HCT116 (cell line): ENCODE results near the gene MAML2. TPM values are rescaled to one million over a fixed set of nuclear protein-coding genes. Genes with fewer than 3 reads are reported as not detected.

Source experiments
- ATAC-seq: fragments of 200-7000 bp; cut with Tn5 transposase; 2 replicates; pipeline ENCODE4 v1.9.1; 2020; ENCODE audit warnings: mild to moderate bottlenecking, moderate library complexity
- BruUV-seq: library from RNA; stranded (reverse); fragments of 400-500 nt; replicated peaks from 2 replicates; lab custom pipeline; 2021; lab: Mats Ljungman, UMichigan
- CTCF ChIA-PET: fragments of 300-600 bp; sonication (Branson Sonifier 250); formaldehyde crosslinking; loops from one replicate; lab custom pipeline; 2021; ENCODE audit warnings: antibody characterized with exemption; lab: Charles Lee
- POLR2A ChIA-PET: fragments of 300-600, 350-600 bp; sonication (Branson Sonifier 250); formaldehyde crosslinking; loops from one replicate; lab custom pipeline; 2021; ENCODE audit warnings: antibody characterized with exemption; lab: Charles Lee
- RAD21 ChIA-PET, 2 experiments: fragments of 300-600 bp; sonication (Branson Sonifier 250); formaldehyde crosslinking; loops; one replicate each; lab custom pipeline; 2023; ENCODE audit warnings: low total read pairs in 2 of 2; ENCODE audit not compliant: uncharacterized antibody in 2 of 2, unreplicated experiment in 2 of 2, low non-redundant PET in 1 of 2; lab: Charles Lee
- DNase-seq: peaks from one replicate; pipeline ENCODE4 v3.0.0-alpha.2; 2010; ENCODE audit warnings: low read depth, low spot score
- H2AFZ ChIP-seq: fragments of 200-600 bp; shearing (Covaris generic), sonication (generic); 2 replicates; pipeline ENCODE4 v1.6.1; 2017; ENCODE audit warnings: low read depth, mixed run types, mixed read lengths, antibody characterized with exemption, low read length; ENCODE audit not compliant: poor library complexity, severe bottlenecking
- H3K27ac ChIP-seq: 2 replicates; pipeline ENCODE4 v1.5.1; 2012; ENCODE audit warnings: low read depth, low read length
- H3K27me3 ChIP-seq: fragments of 200-600 bp; sonication (generic); 2 replicates; pipeline ENCODE4 v1.6.1; 2016; ENCODE audit warnings: mixed run types, low read length, mixed read lengths; ENCODE audit not compliant: insufficient read depth
- H3K36me3 ChIP-seq, 2 experiments: fragments of 200-500 bp in 1 of 2; fragments of 200-600 bp in 1 of 2; sonication (Bioruptor generic) in 1 of 2; sonication (generic) in 1 of 2; 2 replicates each; pipeline versions ENCODE4 v1.5.1 to v1.6.1; 2014 to 2016; ENCODE audit warnings: low read length in 2 of 2, inconsistent platforms in 1 of 2, mixed read lengths in 1 of 2, mixed run types in 1 of 2; ENCODE audit not compliant: insufficient read depth in 2 of 2, control insufficient read depth in 1 of 2
- H3K4me1 ChIP-seq, 2 experiments: fragments of 200-600 bp in 1 of 2; sonication (generic) in 1 of 2; 2 replicates each; pipeline versions ENCODE4 v1.5.1 to v1.6.1; 2012 to 2017; ENCODE audit warnings: low read length in 2 of 2, inconsistent platforms in 1 of 2, mild to moderate bottlenecking in 1 of 2, mixed read lengths in 1 of 2, mixed run types in 1 of 2, moderate library complexity in 1 of 2; ENCODE audit not compliant: insufficient read depth in 2 of 2, control insufficient read depth in 1 of 2
- H3K4me2 ChIP-seq: fragments of 200-600 bp; sonication (generic); 2 replicates; pipeline ENCODE4 v1.6.1; 2017; ENCODE audit warnings: mixed run types, low read length, mixed read lengths
- H3K4me3 ChIP-seq, 2 experiments: fragments of 200-600 bp in 1 of 2; sonication (generic) in 1 of 2; replicated peaks in 1 of 2; 2 replicates each; pipeline ENCODE4 v1.5.1; 2011 to 2016; ENCODE audit warnings: low read length in 2 of 2, control low read depth in 1 of 2, low read depth in 1 of 2, mild to moderate bottlenecking in 1 of 2, mixed read lengths in 1 of 2, mixed run types in 1 of 2
- H3K79me2 ChIP-seq: fragments of 200-600 bp; sonication (generic); 2 replicates; pipeline ENCODE4 v1.6.1; 2017; ENCODE audit warnings: mild to moderate bottlenecking, mixed run types, low read length, moderate library complexity, mixed read lengths; ENCODE audit not compliant: insufficient read depth
- H3K9ac ChIP-seq: fragments of 200-600 bp; sonication (generic); 2 replicates; pipeline ENCODE4 v1.6.1; 2016; ENCODE audit warnings: low read length, mixed read lengths
- H3K9me2 ChIP-seq: fragments of 200-600 bp; sonication (generic), shearing (Covaris generic); 2 replicates; pipeline ENCODE4 v1.6.1; 2017; ENCODE audit warnings: mixed run types, mild to moderate bottlenecking, moderate library complexity; ENCODE audit not compliant: insufficient read depth
- H3K9me3 ChIP-seq, 2 experiments: fragments of 200-500 bp in 1 of 2; fragments of 200-600 bp in 1 of 2; sonication (Bioruptor generic) in 1 of 2; sonication (generic) in 1 of 2; 2 replicates each; pipeline ENCODE4 v1.6.1; 2014 to 2017; ENCODE audit warnings: low read length in 2 of 2, mixed read lengths in 2 of 2, inconsistent platforms in 1 of 2, low read depth in 1 of 2, mild to moderate bottlenecking in 1 of 2, mixed run types in 1 of 2, moderate library complexity in 1 of 2; ENCODE audit not compliant: control insufficient read depth in 1 of 2, insufficient read depth in 1 of 2
- H4K20me1 ChIP-seq: fragments of 200-600 bp; sonication (generic), shearing (Covaris generic); 2 replicates; pipeline ENCODE4 v1.6.1; 2017; ENCODE audit warnings: mixed run types, mild to moderate bottlenecking, moderate library complexity; ENCODE audit not compliant: insufficient read depth
- ATF3 ChIP-seq: IDR thresholded peaks from 2 replicates; pipeline ENCODE4 v1.6.1; 2012
- CBX3 ChIP-seq: IDR thresholded peaks from 2 replicates; pipeline ENCODE4 v1.6.1; 2012; ENCODE audit warnings: low read depth
- CEBPB ChIP-seq: IDR thresholded peaks from 2 replicates; pipeline ENCODE4 v1.6.1; 2012; ENCODE audit warnings: low read depth
- CTCF ChIP-seq, 3 experiments: fragments of 200-600 bp in 1 of 3; sonication (generic) in 1 of 3; IDR thresholded peaks in 2 of 3; conservative IDR thresholded peaks in 1 of 3; 2 replicates each; pipeline ENCODE4 v1.5.1; 2012 to 2017; ENCODE audit warnings: low read depth in 2 of 3, low read length in 2 of 3, antibody characterized with exemption in 1 of 3, borderline replicate concordance in 1 of 3, control low read depth in 1 of 3, mild to moderate bottlenecking in 1 of 3, mixed read lengths in 1 of 3, mixed run types in 1 of 3, moderate library complexity in 1 of 3; ENCODE audit not compliant: insufficient read depth in 1 of 3
- EGR1 ChIP-seq: IDR thresholded peaks from 2 replicates; pipeline ENCODE4 v1.6.1; 2012; ENCODE audit warnings: low read depth
- EZH2 ChIP-seq: fragments of 200-600 bp; sonication (generic); IDR thresholded peaks from 2 replicates; pipeline ENCODE4 v1.6.1; 2017; ENCODE audit warnings: antibody characterized with exemption, mixed run types
- FOSL1 ChIP-seq: IDR thresholded peaks from 2 replicates; pipeline ENCODE4 v1.6.1; 2012; ENCODE audit warnings: low read depth
- JUND ChIP-seq: IDR thresholded peaks from 2 replicates; pipeline ENCODE4 v1.6.1; 2012
- POLR2A ChIP-seq: IDR thresholded peaks from 2 replicates; pipeline ENCODE4 v1.7.0; 2011; ENCODE audit warnings: borderline replicate concordance; ENCODE audit not compliant: insufficient read depth, insufficient read length; ENCODE audit errors: extremely low read depth
- POLR2AphosphoS5 ChIP-seq: IDR thresholded peaks from 2 replicates; pipeline ENCODE4 v1.6.1; 2011; ENCODE audit warnings: mild to moderate bottlenecking, low read depth, low read length, moderate library complexity
- RAD21 ChIP-seq: IDR thresholded peaks from 2 replicates; pipeline ENCODE4 v1.6.1; 2012; ENCODE audit warnings: low read depth, mild to moderate bottlenecking
- REST ChIP-seq: IDR thresholded peaks from 2 replicates; pipeline ENCODE4 v1.6.1; 2012; ENCODE audit warnings: low read depth
- SP1 ChIP-seq: IDR thresholded peaks from 2 replicates; pipeline ENCODE4 v1.6.1; 2012; ENCODE audit warnings: low read depth
- SRF ChIP-seq: IDR thresholded peaks from 2 replicates; pipeline ENCODE4 v1.6.1; 2012; ENCODE audit warnings: low read depth
- TCF7L2 ChIP-seq: IDR thresholded peaks from 2 replicates; pipeline ENCODE4 v1.7.0; 2011; ENCODE audit warnings: borderline replicate concordance, inconsistent platforms; ENCODE audit not compliant: insufficient read depth, insufficient read length; ENCODE audit errors: extremely low read depth
- YY1 ChIP-seq: IDR thresholded peaks from 2 replicates; pipeline ENCODE4 v1.6.1; 2011; ENCODE audit warnings: low read length, low read depth, moderate library complexity, mild to moderate bottlenecking; ENCODE audit not compliant: insufficient replicate concordance; ENCODE audit errors: extremely low read depth
- ZBTB33 ChIP-seq: IDR thresholded peaks from 2 replicates; pipeline ENCODE4 v1.6.1; 2011; ENCODE audit warnings: mild to moderate bottlenecking, low read length, moderate library complexity; ENCODE audit not compliant: insufficient replicate concordance; ENCODE audit errors: extremely low read depth
- ZFX ChIP-seq: fragments of 450-650 bp; IDR thresholded peaks from 2 replicates; pipeline ENCODE4 v1.6.1; 2017
- ZNF274 ChIP-seq: fragments of 200-500 bp; sonication (Bioruptor generic); IDR thresholded peaks from 2 replicates; pipeline ENCODE4 v1.6.1; 2014; ENCODE audit warnings: mild to moderate bottlenecking, low read depth, low read length, inconsistent platforms
- intact Hi-C: fragments of 100-400 bp; cut with micrococcal nuclease; formaldehyde crosslinking; loops from 2 replicates; pipeline ENCODE4 v1.10.0; 2022
- total RNA-seq: library from RNA; stranded (reverse); gene quantifications from one replicate; pipeline ENCODE4 v1.2.1, GENCODE V29; 2021; ENCODE audit not compliant: unreplicated experiment

The MAML2 gene
- total RNA-seq, 1 experiment from 2014 or later = 2.6 TPM

GRCh38 chr11:96144553-96144952, 198.4 kb downstream of the MAML2 start:
- Histone ChIP-seq H3K9me2 (no peaks in the 10 kb centered on the region), H3K4me1 (peaks cover 0 to under 1% of the 10 kb centered on the region in 2 experiments; a peak in 2 of 4 replicates), H3K27me3 (no peaks in the 10 kb centered on the region), H3K9me3 (no peaks in the 10 kb centered on the region), H3K27ac (no peak overlapping the region), H3K4me2 (no peak overlapping the region), H3K36me3 (no peaks in the 10 kb centered on the region), H3K4me3 (no peak overlapping the region), H3K9ac (no peak overlapping the region), H3K79me2 (no peaks in the 10 kb centered on the region), H4K20me1 (no peaks in the 10 kb centered on the region), H2AFZ (no peak overlapping the region)
- TF ChIP-seq TCF7L2 (no peak), CBX3 (no peak), JUND (no peak), CTCF (IDR thresholded peaks at IDR 0.05 in 2 of 3, conservative IDR thresholded peaks at IDR 0.05 in 1 of 3; ENCODE audit: borderline replicate concordance in 1 of 3, insufficient read depth in 1 of 3, low read depth in 2 of 3, low read length in 2 of 3) (no peak), FOSL1 (no peak), SRF (no peak), SP1 (no peak), CEBPB (no peak), ATF3 (no peak), RAD21 (no peak), YY1 (no peak), EZH2 (no peak), ZFX (no peak), REST (no peak), POLR2AphosphoS5 (no peak), POLR2A (no peak), EGR1 (no peak), ZNF274 (no peak), ZBTB33 (no peak)
- no TSS peak for BruUV-seq
- intact Hi-C loops = no loop called here
- ChIA-PET RAD21 (no interaction called here), CTCF (no interaction called here), POLR2A (no interaction called here)
- DNase-seq = no peak
- ATAC-seq = no peak
